Measurements from ENCODE around the gene CD99.

The CD99 gene

GRCh38 chrX:2643880-2644279 is 47.2 kb upstream of the CD99 start:
- H3K4me1 ChIP-seq (ENCODE audit: insufficient read depth, low read length, poor library complexity, severe bottlenecking): no peaks in the 10 kb centered on the region
- no peaks in the 10 kb centered on the region for H3F3A ChIP-seq (ENCODE audit: low read depth)
- H3K27me3 ChIP-seq (ENCODE audit: insufficient read depth, low read length, poor library complexity, severe bottlenecking): no peaks in the 10 kb centered on the region
- no peaks in the 10 kb centered on the region for H3K9me2 ChIP-seq (replicated peaks; ENCODE audit: low read depth, low read length)
- no peak overlapping the region for H3K4me2 ChIP-seq (ENCODE audit: low read depth, low read length, poor library complexity, severe bottlenecking)
- H2AFZ ChIP-seq (ENCODE audit: low read length): no peak overlapping the region
- H3K36me3 ChIP-seq (ENCODE audit: insufficient read depth, low read length): peaks cover 13% of the 10 kb centered on the region; the same call in 1 of the 2 replicates
- TF ChIP-seq CTCF (conservative IDR thresholded peaks at IDR 0.05; ENCODE audit: low read length) (no peak), EZH2phosphoT487 (IDR thresholded peaks at IDR 0.05; ENCODE audit: borderline replicate concordance) (no peak)
- H3K4me3 ChIP-seq (ENCODE audit: low read length, poor library complexity, severe bottlenecking): no peak overlapping the region
- no peaks in the 10 kb centered on the region for H4K20me1 ChIP-seq (ENCODE audit: insufficient read depth, low read length, poor library complexity, severe bottlenecking)
- H3K79me2 ChIP-seq (ENCODE audit: insufficient read depth, low read length): no peaks in the 10 kb centered on the region
- no peaks in the 10 kb centered on the region for H3K9me3 ChIP-seq (ENCODE audit: insufficient read depth, low read depth, low read length)
- H3K9ac ChIP-seq (ENCODE audit: low read depth, low read length, poor library complexity, severe bottlenecking): no peak overlapping the region

- H4K20me1 ChIP-seq (ENCODE audit: insufficient read depth, low read length, poor library complexity, severe bottlenecking): no peaks in the 10 kb centered on the region
- H3K4me1 ChIP-seq (ENCODE audit: insufficient read depth, low read length, poor library complexity, severe bottlenecking): no peaks in the 10 kb centered on the region
- H3K9me2 ChIP-seq (replicated peaks; ENCODE audit: low read depth, low read length): no peaks in the 10 kb centered on the region
- H3K9ac ChIP-seq (ENCODE audit: low read depth, low read length, poor library complexity, severe bottlenecking): no peak overlapping the region
- no peaks in the 10 kb centered on the region for H3K79me2 ChIP-seq (ENCODE audit: insufficient read depth, low read length)
- no peaks in the 10 kb centered on the region for H3K27me3 ChIP-seq (ENCODE audit: insufficient read depth, low read length, poor library complexity, severe bottlenecking)
- H3K9me3 ChIP-seq (ENCODE audit: insufficient read depth, low read depth, low read length): no peaks in the 10 kb centered on the region
- H3K36me3 ChIP-seq (ENCODE audit: insufficient read depth, low read length): 0 out of 2 replicates have a peak, but pooled peaks cover 6% of the 10 kb centered on the region
- no peak overlapping the region for H3K4me2 ChIP-seq (ENCODE audit: low read depth, low read length, poor library complexity, severe bottlenecking)
- H2AFZ ChIP-seq (ENCODE audit: low read length): no peak overlapping the region
- TF ChIP-seq EZH2phosphoT487 (IDR thresholded peaks at IDR 0.05; ENCODE audit: borderline replicate concordance): no peak
- no peak for TF ChIP-seq CTCF (conservative IDR thresholded peaks at IDR 0.05; ENCODE audit: low read length)
- no peak overlapping the region for H3K4me3 ChIP-seq (ENCODE audit: low read length, poor library complexity, severe bottlenecking)
- H3F3A ChIP-seq (ENCODE audit: low read depth): no peaks in the 10 kb centered on the region
Measured at GRCh38 chrX:2645563-2645962, 45.5 kb upstream of the CD99 start.

- Histone ChIP-seq H3K9ac (ENCODE audit: low read depth, low read length, poor library complexity, severe bottlenecking) (no peak overlapping the region), H2AFZ (ENCODE audit: low read length) (no peak overlapping the region), H4K20me1 (ENCODE audit: insufficient read depth, low read length, poor library complexity, severe bottlenecking) (no peaks in the 10 kb centered on the region), H3K4me1 (ENCODE audit: insufficient read depth, low read length, poor library complexity, severe bottlenecking) (no peaks in the 10 kb centered on the region), H3K9me2 (replicated peaks; ENCODE audit: low read depth, low read length) (no peaks in the 10 kb centered on the region), H3K4me2 (ENCODE audit: low read depth, low read length, poor library complexity, severe bottlenecking) (no peak overlapping the region), H3K36me3 (ENCODE audit: insufficient read depth, low read length) (0 out of 2 replicates have a peak, but pooled peaks cover 6% of the 10 kb centered on the region), H3F3A (ENCODE audit: low read depth) (no peaks in the 10 kb centered on the region), H3K9me3 (ENCODE audit: insufficient read depth, low read depth, low read length) (no peaks in the 10 kb centered on the region), H3K79me2 (ENCODE audit: insufficient read depth, low read length) (no peaks in the 10 kb centered on the region), H3K27me3 (ENCODE audit: insufficient read depth, low read length, poor library complexity, severe bottlenecking) (no peaks in the 10 kb centered on the region), H3K4me3 (ENCODE audit: low read length, poor library complexity, severe bottlenecking) (no peak overlapping the region)
- TF ChIP-seq EZH2phosphoT487 (IDR thresholded peaks at IDR 0.05; ENCODE audit: borderline replicate concordance): no peak
- TF ChIP-seq CTCF (conservative IDR thresholded peaks at IDR 0.05; ENCODE audit: low read length): no peak
Measured at GRCh38 chrX:2647627-2648026, 43.5 kb upstream of the CD99 start.
